Tibial artery (tissue), 4 donors: Measurements from ENCODE around the gene WNT5B.

ENCODE experiments used
- DNase-seq, 2 donors: peaks; one replicate each; pipeline ENCODE4 v3.0.0-alpha.2; 2019
- H3K27ac ChIP-seq, 2 donors: fragments of 200-600 bp; sonication (generic) in 1 of 2; 1 replicate in 1 of 2; 2 replicates in 1 of 2; pipeline ENCODE4 v1.5.1; 2018 to 2019; ENCODE audit warnings: mild to moderate bottlenecking in 1 of 2
- H3K27me3 ChIP-seq, 2 donors: fragments of 200-600 bp; sonication (generic) in 1 of 2; one replicate each; pipeline versions ENCODE4 v1.5.1 to v1.6.0; 2016 to 2019
- H3K36me3 ChIP-seq, 3 donors: fragments of 200-600 bp; sonication (generic) in 2 of 3; one replicate each; pipeline ENCODE4 v1.5.1; 2016 to 2019; ENCODE audit warnings: mild to moderate bottlenecking in 2 of 3
- H3K4me1 ChIP-seq, 4 donors: fragments of 200-600 bp; sonication (generic) in 2 of 4; 1 replicate in 3 of 4; 2 replicates in 1 of 4; pipeline ENCODE4 v1.5.1; 2016 to 2019
- H3K4me3 ChIP-seq, 2 donors: fragments of 200-600 bp; sonication (generic) in 1 of 2; 1 replicate in 1 of 2; 2 replicates in 1 of 2; pipeline ENCODE4 v1.5.1; 2018 to 2019; ENCODE audit warnings: mild to moderate bottlenecking in 2 of 2
- H3K9me3 ChIP-seq, 3 donors: fragments of 200-600 bp; sonication (generic) in 1 of 3; one replicate each; pipeline ENCODE4 v1.5.1; 2016 to 2019
- CTCF ChIP-seq, 2 experiments: fragments of 200-600 bp in 1 of 2; fragments of 450-650 bp in 1 of 2; IDR thresholded peaks; one replicate each; pipeline ENCODE4 v1.5.1; 2017 to 2019; ENCODE audit warnings: antibody characterized with exemption in 2 of 2, mild to moderate bottlenecking in 1 of 2, moderate library complexity in 1 of 2
- intact Hi-C: fragments of 100-400 bp; cut with DNase I; formaldehyde crosslinking; loops from one replicate; pipeline ENCODE4 v1.15.0; 2023; ENCODE audit warnings: low total_unique reads

Gene WNT5B

GRCh38 chr12:1628666-1629337 lies at the start of gene WNT5B:
TSS of gene WNT5B (plus strand) at chr12:1629231. CDS start at chr12:1631355, 2,124 bp downstream.
- Histone ChIP-seq H3K27me3 (peaks cover 0 to 2% of the 10 kb centered on the region in 2 donors), H3K4me3 (peak within 1 kb of the TSS; percentile 49 to 56), H3K36me3 (no peaks in the 10 kb centered on the region), H3K4me1 (peaks cover 0 to 32% (median 23%) of the 10 kb centered on the region in 4 donors), H3K27ac (peak within 1 kb of the TSS in 1 of 2 donors; percentile 21), H3K9me3 (no peaks in the 10 kb centered on the region)
- intact Hi-C loops = no loop called here
- no peak for DNase-seq
- no peak for TF ChIP-seq CTCF (IDR thresholded peaks at IDR 0.05)

DNA sequence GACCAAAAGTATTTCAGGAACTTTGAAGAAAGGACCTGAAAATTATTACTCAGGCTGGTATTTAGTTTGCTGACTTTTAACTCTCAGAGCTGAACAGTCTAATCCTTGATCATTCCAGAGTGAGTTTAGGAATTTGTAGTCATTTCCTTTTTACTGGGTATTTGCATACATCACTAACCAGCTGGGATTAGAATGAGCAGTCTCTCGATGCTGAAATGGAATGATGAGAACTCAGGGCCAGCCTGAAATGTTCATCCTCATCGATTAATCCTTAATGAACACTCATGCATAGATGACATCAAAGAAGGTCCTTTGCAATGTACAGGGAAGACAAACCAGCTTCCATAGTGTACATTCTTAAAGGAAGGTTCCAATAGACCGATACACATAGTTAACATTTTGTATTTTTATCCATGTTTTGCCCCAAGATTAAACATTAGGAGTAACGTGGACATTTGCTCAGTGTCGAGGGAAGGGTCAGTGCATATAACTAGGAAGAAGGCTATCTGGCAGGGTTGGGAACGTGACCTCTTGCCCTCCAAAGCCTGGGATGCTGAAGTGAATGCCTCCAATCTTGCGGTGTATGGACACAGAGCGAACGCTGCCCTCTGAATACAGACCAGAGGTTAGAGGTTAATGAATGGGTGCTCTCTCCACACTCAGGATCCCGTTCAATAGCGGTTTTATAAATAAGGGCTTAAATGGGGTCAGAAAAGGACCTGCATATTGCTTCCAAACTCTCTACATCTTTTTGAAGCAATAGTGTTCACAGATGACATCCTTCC lies 49.2 kb upstream of the WNT5B start:
- no peak for DNase-seq
- Histone ChIP-seq H3K9me3 (no peaks in the 10 kb centered on the region), H3K4me3 (no peak overlapping the region), H3K27me3 (no peaks in the 10 kb centered on the region), H3K36me3 (no peaks in the 10 kb centered on the region), H3K27ac (no peak overlapping the region), H3K4me1 (peaks cover 0 to 41% (median 34%) of the 10 kb centered on the region in 4 donors)
- intact Hi-C loops = loop anchor here (5.0 kb wide), 1 partner anchor 463 kb away; no protein-coding TSS in a partner anchor
- TF ChIP-seq CTCF (IDR thresholded peaks at IDR 0.05) = no peak

GRCh38 chr12:1580526-1580925 lies 48.5 kb upstream of the WNT5B start:
- H3K36me3 ChIP-seq = no peaks in the 10 kb centered on the region
- H3K27ac ChIP-seq = no peak overlapping the region
- H3K4me3 ChIP-seq = no peak overlapping the region
- intact Hi-C loops = loop anchor here (5.0 kb wide), 1 partner anchor 463 kb away; no protein-coding TSS in a partner anchor
- no peak for DNase-seq
- no peaks in the 10 kb centered on the region for H3K9me3 ChIP-seq
- H3K27me3 ChIP-seq = no peaks in the 10 kb centered on the region
- TF ChIP-seq CTCF (IDR thresholded peaks at IDR 0.05) = no peak
- H3K4me1 ChIP-seq = peaks cover 0 to 34% (median 27%) of the 10 kb centered on the region in 4 donors

GRCh38 chr12:1581973-1582708 lies 46.9 kb upstream of the WNT5B start:
- no peaks in the 10 kb centered on the region for H3K36me3 ChIP-seq
- no peaks in the 10 kb centered on the region for H3K27me3 ChIP-seq
- no peak for TF ChIP-seq CTCF (IDR thresholded peaks at IDR 0.05)
- no peak for DNase-seq
- no peak overlapping the region for H3K4me3 ChIP-seq
- H3K4me1 ChIP-seq = peaks cover 0 to 18% (median 11%) of the 10 kb centered on the region in 4 donors
- intact Hi-C loops = loop anchor here (5.0 kb wide), 1 partner anchor 465 kb away; no protein-coding TSS in a partner anchor
- no peaks in the 10 kb centered on the region for H3K9me3 ChIP-seq
- no peak overlapping the region for H3K27ac ChIP-seq

DNA sequence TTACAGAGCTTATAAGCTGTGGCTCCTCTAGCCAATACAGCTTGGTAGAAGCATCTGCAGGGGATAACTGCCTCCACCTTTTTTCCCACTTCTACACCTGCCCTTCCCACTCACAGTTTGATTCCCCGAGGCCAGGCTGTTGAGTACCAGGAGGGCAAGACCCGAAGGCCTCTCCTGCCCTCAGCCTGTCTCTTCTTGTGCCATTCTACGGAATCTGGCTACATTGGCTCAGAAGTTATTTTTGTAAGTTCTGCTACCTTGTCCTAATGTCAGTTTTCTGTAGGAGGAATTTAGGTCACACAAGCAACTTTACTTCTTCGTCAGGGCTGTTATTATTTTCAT lies 46.4 kb upstream of the WNT5B start:
- no peak for TF ChIP-seq CTCF (IDR thresholded peaks at IDR 0.05)
- no peak overlapping the region for H3K4me3 ChIP-seq
- peaks cover 0 to 18% (median 10%) of the 10 kb centered on the region in 4 donors for H3K4me1 ChIP-seq
- no peak overlapping the region for H3K27ac ChIP-seq
- H3K36me3 ChIP-seq = no peaks in the 10 kb centered on the region
- DNase-seq = no peak
- intact Hi-C loops = loop anchor here (5.0 kb wide), 1 partner anchor 465 kb away; no protein-coding TSS in a partner anchor
- no peaks in the 10 kb centered on the region for H3K27me3 ChIP-seq
- H3K9me3 ChIP-seq = no peaks in the 10 kb centered on the region
